ENCODE measurements around the gene UBE2L5. TPM values are rescaled to one million over a fixed set of nuclear protein-coding genes. Genes with fewer than 3 reads are reported as not detected.

UBE2L5 gene
- total and polyA plus RNA-seq, 2 of the 13 experiments (the other 11 are each of a cell fraction or from before 2014, with no cell fraction given), result 0.13 TPM; not detected in 1

- Histone ChIP-seq H3K36me3 (replicated peaks in 1 of 2; ENCODE audit: control insufficient read depth in 1 of 2, insufficient read depth in 2 of 2, low read length in 2 of 2) (peaks cover 0 to 18% of the 10 kb centered on the region in 2 experiments; a peak in 3 of 5 replicates), H3K9me3 (ENCODE audit: low read length) (no peaks in the 10 kb centered on the region), H3K79me2 (ENCODE audit: insufficient read depth, low read length) (peaks cover 22% of the 10 kb centered on the region), H2AFZ (ENCODE audit: low read length) (no peak within 1 kb of the TSS), H3K27ac (ENCODE audit: extremely low read length, insufficient read depth, low read length) (peak within 1 kb of the TSS; percentile 99), H4K20me1 (ENCODE audit: insufficient read depth, low read length) (peaks cover 4% of the 10 kb centered on the region; the same call in 1 of the 2 replicates), H3K4me2 (ENCODE audit: low read depth, low read length) (peak within 1 kb of the TSS; percentile 93), H3K27me3 (ENCODE audit: control insufficient read depth in 1 of 2, insufficient read depth in 2 of 2, low read length in 2 of 2) (no peaks in the 10 kb centered on the region; a peak in 2 of 5 replicates), H3K9ac (ENCODE audit: insufficient read depth, low read depth, low read length) (peak within 1 kb of the TSS; percentile 98), H3K4me1 (ENCODE audit: insufficient read depth, low read length) (peaks cover 27% of the 10 kb centered on the region), H3K4me3 (replicated peaks in 1 of 3; ENCODE audit: insufficient read depth in 1 of 3, low read depth in 2 of 3, low read length in 3 of 3) (peak within 1 kb of the TSS; percentile 74 to 92 (median 86))
- peak; percentile 92 for FAIRE-seq
- CTCF ChIA-PET (ENCODE audit: low intra/inter-chr PET ratio, low total read pairs), result no interaction called here
- POLR2A ChIA-PET, result interaction anchor here (0.6 to 1.8 kb wide), 5 partner anchors 24 to 159 kb away, joined by 3 to 11 read pairs (median 5); partner anchors contain the start of genes KATNAL1, UBE2L5 and USPL1
- no TSS peak for BruUV-seq (replicated peaks)
- peak; percentile 98 for DNase-seq (ENCODE audit: low spot score)
- intact Hi-C loops (cut with micrococcal nuclease; ENCODE audit: unreplicated experiment), result loop anchor here (1.0 to 2.0 kb wide), 2 partner anchors 209 to 340 kb away; no protein-coding TSS in a partner anchor
- 1% methylated on average over 27 of the region's 57 CpGs for WGBS (ENCODE audit: low lambda C conversion rate)
- in situ Hi-C loops (cut with HindIII; ENCODE audit: extremely low pct_ligation_motif_present, low pct_unique_long_range_greater_than_20kb), result no loop called here
- peak; percentile 97 for ATAC-seq
- TF ChIP-seq REL (CRISPR knock-in tag; conservative IDR thresholded peaks at IDR 0.05) (peak; percentile 87; the same call in 1 of the 2 replicates), ZNF572 (CRISPR knock-in tag; IDR thresholded peaks at IDR 0.05) (no peak), THYN1 (CRISPR knock-in tag; IDR thresholded peaks at IDR 0.05; ENCODE audit: borderline replicate concordance, low read depth) (no peak), MED13 (CRISPR knock-in tag; IDR thresholded peaks at IDR 0.05) (no peak), CSRNP1 (CRISPR knock-in tag; IDR thresholded peaks at IDR 0.05) (peak; percentile 72), IRF2 (CRISPR knock-in tag; IDR thresholded peaks at IDR 0.05) (no peak), TAF15 (IDR thresholded peaks at IDR 0.05; ENCODE audit: low read depth, low read length, poor library complexity, severe bottlenecking) (no peak), MXD3 (CRISPR knock-in tag; IDR thresholded peaks at IDR 0.05) (no peak), CENPX (CRISPR knock-in tag; IDR thresholded peaks at IDR 0.05) (no peak), NR1H2 (CRISPR knock-in tag; IDR thresholded peaks at IDR 0.05; ENCODE audit: borderline replicate concordance, low read depth) (no peak), ISL2 (CRISPR knock-in tag; IDR thresholded peaks at IDR 0.05) (no peak), ARID4A (CRISPR knock-in tag; IDR thresholded peaks at IDR 0.05; ENCODE audit: borderline replicate concordance) (peak; percentile 100), FIP1L1 (IDR thresholded peaks at IDR 0.05; ENCODE audit: borderline replicate concordance, insufficient read depth, low read depth, low read length) (no peak), TAF1 (CRISPR knock-in tag; IDR thresholded peaks at IDR 0.05) (peak; percentile 70), KDM3A (CRISPR knock-in tag; IDR thresholded peaks at IDR 0.05; ENCODE audit: low read depth) (no peak), MAFG (CRISPR knock-in tag; IDR thresholded peaks at IDR 0.05) (no peak), CBX5 (CRISPR knock-in tag; IDR thresholded peaks at IDR 0.05; ENCODE audit: borderline replicate concordance) (no peak), FOSL2 (CRISPR knock-in tag; IDR thresholded peaks at IDR 0.05) (no peak)
These were observed 43.5 kb downstream of the UBE2L5 start, which contains the start of gene HMGB1 for GRCh38 chr13:30465593-30466357. HMGB1 (minus strand) TSS chr13:30465936; CDS start chr13:30463680, 2,256 bp downstream.

Data from HepG2 (cell line).